Measurements from ENCODE around the gene SRRM2. TPM values are rescaled to one million over a fixed set of nuclear protein-coding genes. Genes with fewer than 3 reads are reported as not detected.

Gene SRRM2
- total RNA-seq, 2 experiments from 2014 or later, result 1,187 to 1,199 TPM

DNA sequence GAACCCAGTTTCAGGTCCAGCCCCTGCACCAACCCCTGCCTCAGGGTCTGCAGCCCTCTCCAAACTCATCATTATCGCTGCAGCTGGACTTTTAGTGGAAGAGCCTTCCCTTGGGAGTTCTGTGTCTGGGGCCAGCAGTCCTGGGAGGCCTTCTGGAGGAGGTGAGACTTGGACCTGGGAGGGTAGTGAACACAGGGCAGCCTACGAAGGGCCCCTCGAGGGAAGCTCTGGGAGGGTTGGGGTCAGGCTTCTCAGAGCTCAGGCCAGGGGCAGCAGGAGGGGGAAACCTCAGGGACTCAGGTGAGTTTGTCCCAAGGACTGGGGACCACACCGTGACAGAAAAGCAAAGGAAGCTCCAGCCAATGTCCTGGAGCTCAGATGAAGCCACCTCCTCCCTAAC, 11.3 kb upstream of the SRRM2 start:
- H3K9me3 Mint-ChIP-seq, result no peaks in the 10 kb centered on the region
- H3K27me3 Mint-ChIP-seq, result no peaks in the 10 kb centered on the region
- DNase-seq (no peak), ATAC-seq (ENCODE audit: poor library complexity) (no peak)
- intact Hi-C loops (cut with DNase I, micrococcal nuclease), result no loop called here
- no peaks in the 10 kb centered on the region for H3K4me1 Mint-ChIP-seq (ENCODE audit: low read depth)
- POLR2A ChIA-PET, result interaction anchor here (0.6 kb wide), 1 partner anchor 10 kb away, joined by 5 read pairs; no protein-coding TSS in a partner anchor
- Histone ChIP-seq H3K36me3 (ENCODE audit: insufficient read depth, low read length) (no peaks in the 10 kb centered on the region), H3K4me3 (ENCODE audit: low read length) (no peak overlapping the region), H3K27ac (ENCODE audit: low read depth in 1 of 2, low read length in 2 of 2) (no peak overlapping the region), H3K27me3 (ENCODE audit: control insufficient read depth in 1 of 2, insufficient read depth in 2 of 2, low read length in 2 of 2) (no peaks in the 10 kb centered on the region), H3K9me3 (ENCODE audit: control insufficient read depth in 1 of 2, insufficient read depth in 1 of 2, low read length in 2 of 2) (peaks cover 0 to 5% of the 10 kb centered on the region in 2 experiments), H3K4me1 (ENCODE audit: insufficient read depth, low read length) (no peaks in the 10 kb centered on the region)
- H3K27ac Mint-ChIP-seq, result no peak overlapping the region
- CTCF ChIA-PET, result interaction anchor here (0.6 kb wide), 1 partner anchor 56 kb away, joined by 4 read pairs; no protein-coding TSS in a partner anchor
- TF ChIP-seq, protein P1, sequence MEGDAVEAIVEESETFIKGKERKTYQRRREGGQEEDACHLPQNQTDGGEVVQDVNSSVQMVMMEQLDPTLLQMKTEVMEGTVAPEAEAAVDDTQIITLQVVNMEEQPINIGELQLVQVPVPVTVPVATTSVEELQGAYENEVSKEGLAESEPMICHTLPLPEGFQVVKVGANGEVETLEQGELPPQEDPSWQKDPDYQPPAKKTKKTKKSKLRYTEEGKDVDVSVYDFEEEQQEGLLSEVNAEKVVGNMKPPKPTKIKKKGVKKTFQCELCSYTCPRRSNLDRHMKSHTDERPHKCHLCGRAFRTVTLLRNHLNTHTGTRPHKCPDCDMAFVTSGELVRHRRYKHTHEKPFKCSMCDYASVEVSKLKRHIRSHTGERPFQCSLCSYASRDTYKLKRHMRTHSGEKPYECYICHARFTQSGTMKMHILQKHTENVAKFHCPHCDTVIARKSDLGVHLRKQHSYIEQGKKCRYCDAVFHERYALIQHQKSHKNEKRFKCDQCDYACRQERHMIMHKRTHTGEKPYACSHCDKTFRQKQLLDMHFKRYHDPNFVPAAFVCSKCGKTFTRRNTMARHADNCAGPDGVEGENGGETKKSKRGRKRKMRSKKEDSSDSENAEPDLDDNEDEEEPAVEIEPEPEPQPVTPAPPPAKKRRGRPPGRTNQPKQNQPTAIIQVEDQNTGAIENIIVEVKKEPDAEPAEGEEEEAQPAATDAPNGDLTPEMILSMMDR (IDR thresholded peaks at IDR 0.05), result no peak
- no peaks in the 10 kb centered on the region for H3K36me3 Mint-ChIP-seq (ENCODE audit: low read depth)
- no peak overlapping the region for H3K4me3 Mint-ChIP-seq

DNA sequence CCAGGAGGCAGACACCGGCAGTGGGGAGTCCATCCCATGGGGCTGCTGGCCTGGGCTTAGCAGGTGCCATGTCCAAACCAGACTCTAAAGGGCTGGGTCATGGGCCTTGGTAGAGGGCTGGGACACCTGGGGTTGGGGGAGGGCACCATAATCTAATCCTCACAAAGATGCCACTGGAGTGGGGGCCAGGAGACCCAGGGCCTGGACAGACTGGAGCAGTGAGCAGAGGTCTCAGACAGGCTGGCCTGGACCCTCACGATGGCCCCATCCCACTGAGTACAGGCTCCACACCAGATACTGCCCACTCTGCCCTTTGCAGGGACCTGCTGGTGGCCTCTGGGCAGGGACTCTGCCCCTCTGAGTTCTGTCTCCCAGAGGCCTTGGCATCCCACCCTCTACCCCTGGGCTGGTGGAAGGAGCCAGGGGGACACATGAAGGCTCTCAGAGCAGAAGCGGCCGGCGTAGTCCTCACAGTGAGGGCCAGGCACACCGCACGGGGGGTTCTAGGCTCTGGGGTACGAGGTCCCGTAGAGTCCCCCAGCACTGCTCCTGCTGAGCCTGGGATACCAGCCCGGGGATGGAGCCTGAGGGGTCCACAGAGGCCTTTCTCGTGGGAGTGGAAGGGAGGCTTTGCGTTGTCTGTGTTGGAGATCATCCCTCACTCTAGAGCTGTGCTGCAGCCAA, 10.0 kb upstream of the SRRM2 start:
- ATAC-seq (ENCODE audit: poor library complexity) (no peak), DNase-seq (no peak)
- no peaks in the 10 kb centered on the region for H3K36me3 ChIP-seq (ENCODE audit: insufficient read depth, low read length)
- H3K4me1 ChIP-seq (ENCODE audit: insufficient read depth, low read length), result no peaks in the 10 kb centered on the region
- Mint-ChIP-seq H3K27ac (no peak overlapping the region), H3K27me3 (no peaks in the 10 kb centered on the region), H3K4me3 (no peak overlapping the region), H3K4me1 (ENCODE audit: low read depth) (no peaks in the 10 kb centered on the region), H3K9me3 (no peaks in the 10 kb centered on the region), H3K36me3 (ENCODE audit: low read depth) (no peaks in the 10 kb centered on the region)
- no peak overlapping the region for H3K27ac ChIP-seq (ENCODE audit: low read depth in 1 of 2, low read length in 2 of 2)
- peaks cover 0 to 5% of the 10 kb centered on the region in 2 experiments for H3K9me3 ChIP-seq (ENCODE audit: control insufficient read depth in 1 of 2, insufficient read depth in 1 of 2, low read length in 2 of 2)
- POLR2A ChIA-PET, result no interaction called here
- no peak overlapping the region for H3K4me3 ChIP-seq (ENCODE audit: low read length)
- TF ChIP-seq, protein P1 (IDR thresholded peaks at IDR 0.05), result no peak
- H3K27me3 ChIP-seq (ENCODE audit: control insufficient read depth in 1 of 2, insufficient read depth in 2 of 2, low read length in 2 of 2), result no peaks in the 10 kb centered on the region
- intact Hi-C loops (cut with DNase I, micrococcal nuclease), result no loop called here
- CTCF ChIA-PET, result interaction anchor here (0.7 kb wide), 1 partner anchor 973 kb away, joined by 3 read pairs; no protein-coding TSS in a partner anchor

DNA sequence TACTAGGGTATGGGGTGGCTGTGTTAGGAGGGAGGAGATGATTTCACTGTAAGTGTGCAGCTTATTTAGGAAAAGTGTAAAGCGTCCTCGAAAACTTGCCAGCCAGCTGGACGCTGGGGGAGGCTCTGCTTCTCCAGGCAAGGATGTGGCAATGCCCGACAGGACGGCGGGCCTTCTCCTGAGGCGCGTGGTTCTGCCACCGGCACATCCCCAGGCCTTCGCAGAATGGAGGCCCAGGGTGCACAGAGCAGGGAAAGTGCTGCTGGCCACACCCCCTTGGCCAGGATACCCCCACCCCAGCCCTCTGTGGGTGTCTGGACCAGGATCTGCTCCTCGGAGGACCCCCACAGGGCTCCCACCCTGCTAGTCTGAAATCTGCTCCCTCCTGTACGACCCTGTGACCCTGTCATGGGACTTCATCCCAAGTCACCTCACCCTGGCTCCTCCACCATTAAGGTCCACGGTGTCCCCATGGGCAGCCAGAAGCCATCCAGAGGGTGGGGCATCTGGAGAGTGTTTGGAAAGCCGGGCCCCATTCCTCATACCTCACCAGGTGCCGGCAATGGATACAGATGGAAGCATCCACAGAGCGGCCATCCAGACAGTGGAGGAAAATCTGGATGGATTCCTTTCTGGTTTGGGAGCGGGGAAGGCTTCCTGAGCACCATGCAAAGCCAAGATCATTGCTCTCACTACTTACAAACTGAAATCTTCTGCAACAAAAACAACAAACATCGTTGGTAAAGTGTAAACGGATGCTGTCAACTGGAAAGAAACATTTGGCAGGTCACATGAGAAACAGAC, 9.2 kb upstream of the SRRM2 start:
- Mint-ChIP-seq H3K4me3 (no peak overlapping the region), H3K27me3 (no peaks in the 10 kb centered on the region), H3K4me1 (ENCODE audit: low read depth) (no peaks in the 10 kb centered on the region), H3K27ac (no peak overlapping the region), H3K36me3 (ENCODE audit: low read depth) (no peaks in the 10 kb centered on the region), H3K9me3 (no peaks in the 10 kb centered on the region)
- CTCF ChIA-PET, result interaction anchor here (0.6 kb wide), 1 partner anchor 240 kb away, joined by 3 read pairs; no protein-coding TSS in a partner anchor
- POLR2A ChIA-PET, result no interaction called here
- Histone ChIP-seq H3K4me1 (ENCODE audit: insufficient read depth, low read length) (no peaks in the 10 kb centered on the region), H3K36me3 (ENCODE audit: insufficient read depth, low read length) (no peaks in the 10 kb centered on the region), H3K4me3 (ENCODE audit: low read length) (no peak overlapping the region), H3K9me3 (ENCODE audit: control insufficient read depth in 1 of 2, insufficient read depth in 1 of 2, low read length in 2 of 2) (peaks cover 0 to 5% of the 10 kb centered on the region in 2 experiments), H3K27me3 (ENCODE audit: control insufficient read depth in 1 of 2, insufficient read depth in 2 of 2, low read length in 2 of 2) (no peaks in the 10 kb centered on the region), H3K27ac (ENCODE audit: low read depth in 1 of 2, low read length in 2 of 2) (no peak overlapping the region)
- TF ChIP-seq, protein P1 (IDR thresholded peaks at IDR 0.05), result no peak
- DNase-seq (no peak), ATAC-seq (ENCODE audit: poor library complexity) (no peak)
- intact Hi-C loops (cut with DNase I, micrococcal nuclease), result no loop called here
